H1 (cell line): ENCODE measurements around the gene DAGLA. TPM values are rescaled to one million over a fixed set of nuclear protein-coding genes. Genes with fewer than 3 reads are reported as not detected.
A peak's percentile ranks its signal among the peaks of the same experiment; 100 is the strongest.

ENCODE experiments used
- CTCF ChIA-PET: fragments of 300-600 bp; sonication (Branson Sonifier 250); formaldehyde crosslinking; loops from one replicate; lab custom pipeline; 2021; ENCODE audit not compliant: partially characterized antibody; lab: Charles Lee
- POLR2A ChIA-PET: fragments of 300-600 bp; sonication (Branson Sonifier 250); formaldehyde crosslinking; loops from one replicate; lab custom pipeline; 2021; ENCODE audit warnings: inconsistent platforms; ENCODE audit not compliant: partially characterized antibody; lab: Charles Lee
- DNase-seq, 2 experiments: peaks; one replicate each; pipeline versions ENCODE4 v3.0.0 to v3.0.0-alpha.2; 2010 to 2022; ENCODE audit warnings: low spot score in 2 of 2, low read depth in 1 of 2, mixed read lengths in 1 of 2
- FAIRE-seq: peaks from 2 replicates; lab custom pipeline; 2011; peaks lifted over from hg19 to GRCh38; lab: Jason Lieb, UNC
- H2AFZ ChIP-seq: 2 replicates; pipeline ENCODE4 v1.8.1; 2012; ENCODE audit warnings: low read length, inconsistent platforms
- H2AK5ac ChIP-seq: 2 replicates; pipeline ENCODE4 v1.6.1; 2013; ENCODE audit warnings: low read depth, low read length
- H2BK120ac ChIP-seq: replicated peaks from 2 replicates; pipeline ENCODE3; 2013; ENCODE audit warnings: low read depth, low read length, inconsistent platforms
- H2BK12ac ChIP-seq: 2 replicates; pipeline ENCODE4 v1.6.1; 2013; ENCODE audit warnings: low read depth, low read length
- H2BK15ac ChIP-seq: 2 replicates; pipeline ENCODE4 v1.6.1; 2013; ENCODE audit warnings: low read length
- H2BK20ac ChIP-seq: 2 replicates; pipeline ENCODE4 v1.6.1; 2013; ENCODE audit warnings: low read length
- H2BK5ac ChIP-seq: 2 replicates; pipeline ENCODE4 v1.6.1; 2013; ENCODE audit warnings: low read depth, low read length
- H3K14ac ChIP-seq: 2 replicates; pipeline ENCODE4 v1.6.1; 2013; ENCODE audit warnings: inconsistent platforms; ENCODE audit not compliant: insufficient read length
- H3K18ac ChIP-seq: 2 replicates; pipeline ENCODE4 v1.6.1; 2013; ENCODE audit warnings: low read length; ENCODE audit errors: extremely low read depth
- H3K23ac ChIP-seq: 2 replicates; pipeline ENCODE4 v1.6.1; 2013; ENCODE audit warnings: inconsistent platforms; ENCODE audit not compliant: insufficient read length
- H3K23me2 ChIP-seq: 2 replicates; pipeline ENCODE4 v1.6.1; 2013; ENCODE audit warnings: low read depth, low read length
- H3K27ac ChIP-seq: 2 replicates; pipeline ENCODE4 v1.6.1; 2011; ENCODE audit warnings: low read depth, low read length, inconsistent platforms
- H3K27me3 ChIP-seq, 4 experiments: replicated peaks in 1 of 4; 1 replicate in 1 of 4; 2 replicates in 3 of 4; pipeline versions ENCODE4 v1.6.1 to v1.8.1; 2011 to 2013; ENCODE audit warnings: low read length in 3 of 4, mild to moderate bottlenecking in 3 of 4, inconsistent platforms in 2 of 4, mixed read lengths in 2 of 4, moderate library complexity in 1 of 4; ENCODE audit not compliant: control insufficient read depth in 3 of 4, insufficient read depth in 3 of 4; ENCODE audit errors: extremely low read depth in 1 of 4
- H3K36me3 ChIP-seq, 4 experiments: 2 replicates each; pipeline versions ENCODE4 v1.6.1 to v1.8.1; 2011 to 2013; ENCODE audit warnings: mild to moderate bottlenecking in 4 of 4, low read length in 3 of 4, moderate library complexity in 2 of 4, control low read depth in 1 of 4, inconsistent platforms in 1 of 4; ENCODE audit not compliant: insufficient read depth in 4 of 4, control insufficient read depth in 2 of 4
- H3K4ac ChIP-seq: replicated peaks from 2 replicates; pipeline ENCODE3; 2013; ENCODE audit warnings: low read length, low read depth, mixed read lengths, inconsistent platforms; ENCODE audit not compliant: insufficient read length
- H3K4me1 ChIP-seq, 4 experiments: replicated peaks in 1 of 4; 1 replicate in 1 of 4; 2 replicates in 3 of 4; pipeline versions ENCODE4 v1.6.1 to v1.8.1; 2011 to 2013; ENCODE audit warnings: low read length in 3 of 4, inconsistent platforms in 2 of 4, mixed read lengths in 1 of 4; ENCODE audit not compliant: insufficient read depth in 4 of 4, control insufficient read depth in 3 of 4
- H3K4me2 ChIP-seq, 2 experiments: 2 replicates each; pipeline versions ENCODE4 v1.6.1 to v1.8.1; 2011 to 2013; ENCODE audit warnings: low read depth in 2 of 2, low read length in 2 of 2, control low read depth in 1 of 2, inconsistent platforms in 1 of 2, mild to moderate bottlenecking in 1 of 2; ENCODE audit not compliant: insufficient read depth in 1 of 2
- H3K4me3 ChIP-seq, 4 experiments: fragments of 200-600, 300-600 bp in 1 of 4; sonication (generic), shearing (Covaris generic), sonication (Bioruptor Twin) in 1 of 4; 2 replicates each; pipeline versions ENCODE4 v1.5.1 to v1.8.1; 2011 to 2016; ENCODE audit warnings: low read length in 4 of 4, low read depth in 3 of 4, control low read depth in 2 of 4, inconsistent platforms in 2 of 4, mild to moderate bottlenecking in 2 of 4, mixed read lengths in 1 of 4, moderate library complexity in 1 of 4; ENCODE audit not compliant: insufficient read depth in 2 of 4; ENCODE audit errors: extremely low read depth in 1 of 4
- H3K56ac ChIP-seq: replicated peaks from 2 replicates; pipeline ENCODE3; 2013; ENCODE audit warnings: low read depth, mild to moderate bottlenecking, mixed read lengths, low read length, inconsistent platforms; ENCODE audit not compliant: insufficient read length
- H3K79me1 ChIP-seq: 2 replicates; pipeline ENCODE4 v1.6.1; 2013; ENCODE audit warnings: low read depth, low read length, control low read depth
- H3K79me2 ChIP-seq, 2 experiments: 2 replicates each; pipeline versions ENCODE4 v1.6.1 to v1.8.1; 2012 to 2013; ENCODE audit warnings: low read length in 2 of 2, mild to moderate bottlenecking in 2 of 2, inconsistent platforms in 1 of 2; ENCODE audit not compliant: insufficient read depth in 2 of 2, control insufficient read depth in 1 of 2
- H3K9ac ChIP-seq, 4 experiments: replicated peaks in 1 of 4; 1 replicate in 1 of 4; 2 replicates in 3 of 4; pipeline versions ENCODE4 v1.6.1 to v1.8.1; 2011 to 2013; ENCODE audit warnings: low read depth in 3 of 4, low read length in 3 of 4, control low read depth in 2 of 4, mild to moderate bottlenecking in 2 of 4, moderate library complexity in 2 of 4, inconsistent platforms in 1 of 4; ENCODE audit errors: extremely low read depth in 1 of 4
- H3K9me3 ChIP-seq, 2 experiments: 2 replicates each; pipeline versions ENCODE4 v1.6.1 to v1.8.1; 2012 to 2013; ENCODE audit warnings: mild to moderate bottlenecking in 2 of 2, moderate library complexity in 2 of 2, control low read depth in 1 of 2, inconsistent platforms in 1 of 2, low read depth in 1 of 2, low read length in 1 of 2, mixed read lengths in 1 of 2; ENCODE audit not compliant: insufficient read depth in 2 of 2
- H4K20me1 ChIP-seq, 2 experiments: replicated peaks in 1 of 2; 2 replicates each; pipeline versions ENCODE3 to v1.8.1; 2011 to 2013; ENCODE audit warnings: inconsistent platforms in 2 of 2, low read length in 2 of 2, mild to moderate bottlenecking in 1 of 2; ENCODE audit not compliant: insufficient read depth in 2 of 2, control insufficient read depth in 1 of 2
- H4K5ac ChIP-seq: 2 replicates; pipeline ENCODE4 v1.6.1; 2013; ENCODE audit warnings: low read length, low read depth, mixed read lengths, inconsistent platforms; ENCODE audit not compliant: insufficient read length
- H4K8ac ChIP-seq: 2 replicates; pipeline ENCODE4 v1.8.0; 2013; ENCODE audit warnings: mild to moderate bottlenecking, moderate library complexity, low read length, inconsistent platforms; ENCODE audit not compliant: insufficient read depth; ENCODE audit errors: extremely low read depth
- H4K91ac ChIP-seq: replicated peaks from 2 replicates; pipeline ENCODE3; 2013; ENCODE audit warnings: low read length, mixed read lengths, inconsistent platforms; ENCODE audit not compliant: insufficient read length
- SUZ12 ChIP-seq: fragments of 200-600 bp; sonication (generic); IDR thresholded peaks from 2 replicates; pipeline ENCODE4 v1.6.1; 2012; ENCODE audit warnings: mild to moderate bottlenecking, inconsistent platforms, low read length, moderate library complexity, mixed read lengths
- TEAD4 ChIP-seq: IDR thresholded peaks from 2 replicates; pipeline ENCODE4 v1.6.1; 2012; ENCODE audit warnings: low read depth, low read length, inconsistent platforms, mixed read lengths
- WGBS, 2 experiments: shearing (Covaris generic) in 1 of 2; methylation state at CpG; one replicate each; pipeline versions ENCODE4 v1.1.6 to v1.1.7; 2013 to 2015; ENCODE audit warnings: low lambda C conversion rate in 2 of 2, mixed read lengths in 2 of 2, inconsistent platforms in 1 of 2, low coverage in 1 of 2, missing lambda C conversion rate in 1 of 2; ENCODE audit not compliant: insufficient replicate concordance in 2 of 2, insufficient coverage in 1 of 2, insufficient read length in 1 of 2; ENCODE audit errors: extremely low coverage in 1 of 2, missing lambda C conversion rate in 1 of 2; 5-methylcytosine and 5-hydroxymethylcytosine counted together
- polyA plus RNA-seq, 7 experiments: library from polyadenylated mRNA; depleted of rRNA in 3 of 7; stranded (reverse) in 5 of 7; unstranded in 2 of 7; fragments of >200 nt in 5 of 7; fragments of 200-250 nt in 2 of 7; gene quantifications; 1 replicate in 5 of 7; 2 replicates in 1 of 7; 4 replicates in 1 of 7; pipeline versions ENCODE4 v1.2.1 to v1.2.3, GENCODE V29; 2011 to 2013; ENCODE audit warnings: missing spikeins in 2 of 7, mixed read lengths in 2 of 7
- total RNA-seq: library from RNA; stranded (reverse); fragmentation: NEBNext Ultra II Directional; extraction: Animal tissue kit (Norgen Biotek cat#: 25700); gene quantifications from 2 replicates; pipeline ENCODE4 v1.2.1, GENCODE V29; 2021

DAGLA gene
- total and polyA plus RNA-seq, 2 of the 8 experiments (the other 6 are each of a cell fraction or from before 2014, with no cell fraction given) = 3.6 to 6.6 TPM

GRCh38 chr11:61716478-61717285, 36.5 kb downstream of the DAGLA start:
- Histone ChIP-seq H2BK15ac (peak overlapping the region; percentile 92; the same call in 1 of the 2 replicates), H3K79me1 (no peaks in the 10 kb centered on the region; the same call in 1 of the 2 replicates), H3K23me2 (peaks cover 2% of the 10 kb centered on the region), H3K9me3 (no peaks in the 10 kb centered on the region), H2AFZ (no peak overlapping the region), H3K27ac (no peak overlapping the region), H2BK20ac (peak overlapping the region; percentile 95; the same call in 1 of the 2 replicates), H3K23ac (no peak overlapping the region), H2BK5ac (peak overlapping the region; percentile 85; the same call in 1 of the 2 replicates), H3K4me2 (peak overlapping the region in 1 of 2 experiments; percentile 12; a peak in 1 of 4 replicates), H2AK5ac (peak overlapping the region; percentile 92; the same call in 1 of the 2 replicates), H3K4ac (peak overlapping the region; percentile 88), H3K56ac (no peak overlapping the region), H3K4me1 (peaks cover 0 to 34% (median 25%) of the 10 kb centered on the region in 4 experiments; a peak in 6 of 7 replicates), H3K9ac (no peak overlapping the region), H2BK120ac (no peak overlapping the region), H3K79me2 (no peaks in the 10 kb centered on the region; a peak in 1 of 4 replicates), H4K8ac (0 out of 2 replicates have a peak overlapping the region, but pooled peaks have one; percentile 0), H4K20me1 (peaks cover 0 to 3% of the 10 kb centered on the region in 2 experiments), H3K14ac (no peak overlapping the region), H4K5ac (no peak overlapping the region), H3K36me3 (no peaks in the 10 kb centered on the region; a peak in 1 of 8 replicates), H3K4me3 (no peak overlapping the region), H3K18ac (peak overlapping the region; percentile 71), H4K91ac (peak overlapping the region; percentile 7), H3K27me3 (no peaks in the 10 kb centered on the region), H2BK12ac (peak overlapping the region; percentile 71; the same call in 1 of the 2 replicates)
- FAIRE-seq (no peak), DNase-seq (no peak)
- ChIA-PET POLR2A (interaction anchor here (0.6 to 2.0 kb wide), 3 partner anchors 22 to 91 kb away, joined by 3 to 4 read pairs (median 3); partner anchors contain the start of genes FEN1 and TMEM258), CTCF (interaction anchor here (1.0 to 1.5 kb wide), 5 partner anchors 15 to 62 kb away, joined by 3 to 7 read pairs (median 3); no protein-coding TSS in a partner anchor)
- 70% methylated on average over 12 of the region's 13 CpGs; no CpG with 5 or more reads in 1 of the 2 experiments for WGBS, 2 experiments
- 0 out of 2 replicates have a peak, but pooled peaks have one; percentile 5 for TF ChIP-seq TEAD4
- TF ChIP-seq SUZ12 = no peak
